CD14-positive monocyte (primary cell): Measurements from ENCODE around the gene NELL1. TPM values are rescaled to one million over a fixed set of nuclear protein-coding genes. Genes with fewer than 3 reads are reported as not detected.

Source experiments
- DNase-seq, 3 donors: peaks; one replicate each; pipeline ENCODE4 v3.0.0-alpha.2; 2011 to 2022
- H2AFZ ChIP-seq: 2 replicates; pipeline ENCODE4 v1.6.0; 2012; ENCODE audit warnings: mild to moderate bottlenecking, low read depth, low read length, inconsistent platforms; ENCODE audit not compliant: insufficient read depth, poor library complexity, severe bottlenecking
- H3K27ac ChIP-seq, 2 donors: 1 replicate in 1 of 2; 2 replicates in 1 of 2; pipeline ENCODE4 v1.5.1; 2012 to 2013; ENCODE audit warnings: low read length in 2 of 2, control low read depth in 1 of 2, inconsistent platforms in 1 of 2, low read depth in 1 of 2, mild to moderate bottlenecking in 1 of 2
- H3K27me3 ChIP-seq, 2 donors: one replicate each; pipeline versions ENCODE4 v1.6.0 to v1.6.1; 2011 to 2013; ENCODE audit warnings: low read length in 2 of 2; ENCODE audit not compliant: control insufficient read depth in 2 of 2, insufficient read depth in 2 of 2
- H3K36me3 ChIP-seq, 2 donors: replicated peaks in 1 of 2; 1 replicate in 1 of 2; 2 replicates in 1 of 2; pipeline versions ENCODE4 v1.5.1 to v1.6.1; 2012 to 2013; ENCODE audit warnings: low read length in 2 of 2, control low read depth in 1 of 2, inconsistent platforms in 1 of 2, mild to moderate bottlenecking in 1 of 2; ENCODE audit not compliant: insufficient read depth in 2 of 2, control insufficient read depth in 1 of 2
- H3K4me1 ChIP-seq, 2 donors: 1 replicate in 1 of 2; 2 replicates in 1 of 2; pipeline versions ENCODE4 v1.5.1 to v1.6.1; 2012 to 2013; ENCODE audit warnings: low read length in 2 of 2, control low read depth in 1 of 2, inconsistent platforms in 1 of 2, mild to moderate bottlenecking in 1 of 2, moderate library complexity in 1 of 2; ENCODE audit not compliant: insufficient read depth in 2 of 2, control insufficient read depth in 1 of 2
- H3K4me2 ChIP-seq: replicated peaks from 2 replicates; pipeline ENCODE3; 2012; ENCODE audit warnings: low read length, moderate library complexity, mild to moderate bottlenecking; ENCODE audit not compliant: poor library complexity, severe bottlenecking; ENCODE audit errors: extremely low read depth
- H3K4me3 ChIP-seq, 3 experiments: fragments of 200-600 bp in 1 of 3; sonication (generic) in 1 of 3; replicated peaks in 1 of 3; 1 replicate in 2 of 3; 2 replicates in 1 of 3; pipeline ENCODE4 v1.5.1; 2011 to 2013; ENCODE audit warnings: low read length in 3 of 3, mild to moderate bottlenecking in 3 of 3, control low read depth in 2 of 3, low read depth in 2 of 3, inconsistent platforms in 1 of 3, moderate library complexity in 1 of 3
- H3K79me2 ChIP-seq: 2 replicates; pipeline ENCODE4 v1.6.0; 2012; ENCODE audit warnings: mild to moderate bottlenecking, control low read depth, inconsistent platforms, low read length, moderate library complexity; ENCODE audit not compliant: insufficient read depth
- H3K9ac ChIP-seq: 2 replicates; pipeline ENCODE4 v1.6.0; 2017; ENCODE audit warnings: low read length, mild to moderate bottlenecking; ENCODE audit not compliant: insufficient read depth, poor library complexity, severe bottlenecking
- H3K9me3 ChIP-seq, 2 donors: replicated peaks in 1 of 2; 1 replicate in 1 of 2; 2 replicates in 1 of 2; pipeline versions ENCODE4 v1.5.1 to v1.6.1; 2012 to 2013; ENCODE audit warnings: low read length in 2 of 2, control low read depth in 1 of 2; ENCODE audit not compliant: control insufficient read depth in 1 of 2, insufficient read depth in 1 of 2
- H4K20me1 ChIP-seq: 2 replicates; pipeline ENCODE4 v1.6.0; 2012; ENCODE audit warnings: mild to moderate bottlenecking, low read length, control low read depth, moderate library complexity; ENCODE audit not compliant: insufficient read depth
- H3K27ac Mint-ChIP-seq, 7 donors: one replicate each; pipeline ENCODE4 v1.8.0; 2020; ENCODE audit warnings: mild to moderate bottlenecking in 7 of 7, mixed read lengths in 7 of 7, moderate library complexity in 6 of 7, inconsistent platforms in 2 of 7
- H3K27me3 Mint-ChIP-seq, 3 donors: one replicate each; pipeline ENCODE4 v1.8.0; 2021 to 2022; ENCODE audit warnings: low read depth in 3 of 3, mild to moderate bottlenecking in 3 of 3, mixed read lengths in 3 of 3, moderate library complexity in 3 of 3, inconsistent platforms in 1 of 3
- H3K36me3 Mint-ChIP-seq, 2 donors: one replicate each; pipeline ENCODE4 v1.8.0; 2020; ENCODE audit warnings: mixed read lengths in 2 of 2, inconsistent platforms in 1 of 2, mild to moderate bottlenecking in 1 of 2
- H3K4me1 Mint-ChIP-seq: one replicate; pipeline ENCODE4 v1.8.0; 2020; ENCODE audit warnings: mild to moderate bottlenecking, mixed read lengths
- H3K4me3 Mint-ChIP-seq, 2 donors: one replicate each; pipeline ENCODE4 v1.8.0; 2020; ENCODE audit warnings: mild to moderate bottlenecking in 2 of 2, mixed read lengths in 2 of 2, moderate library complexity in 1 of 2
- H3K9me3 Mint-ChIP-seq, 7 donors: one replicate each; pipeline ENCODE4 v1.8.0; 2020 to 2022; ENCODE audit warnings: mixed read lengths in 7 of 7, mild to moderate bottlenecking in 6 of 7, moderate library complexity in 6 of 7, inconsistent platforms in 2 of 7
- CTCF ChIP-seq: fragments of 200-600 bp; IDR thresholded peaks from one replicate; pipeline ENCODE4 v1.8.0; 2022; ENCODE audit warnings: antibody characterized with exemption, mild to moderate bottlenecking
- WGBS: methylation state at CpG from one replicate; pipeline ENCODE4 v1.1.5; 2013; ENCODE audit warnings: missing lambda C conversion rate; ENCODE audit not compliant: insufficient coverage; 5-methylcytosine and 5-hydroxymethylcytosine counted together
- intact Hi-C, 2 donors: fragments of 100-400 bp; cut with micrococcal nuclease; formaldehyde crosslinking; loops; one replicate each; pipeline versions ENCODE4 v1.15.0 to v1.15.1; 2023
- polyA plus RNA-seq, 3 donors: library from polyadenylated mRNA; depleted of rRNA in 1 of 3; unstranded in 2 of 3; stranded (reverse) in 1 of 3; fragments of 300-500 nt in 2 of 3; fragments of >200 nt in 1 of 3; fragmentation: Illumina TruSeq in 2 of 3; gene quantifications; 1 replicate in 2 of 3; 2 replicates in 1 of 3; pipeline ENCODE4 v1.2.3, GENCODE V29; 2012 to 2021

Gene NELL1
- polyA plus RNA-seq, 3 donors, result not detected

- no peak overlapping the region for H3K27ac Mint-ChIP-seq
- DNase-seq, result no peak
- Histone ChIP-seq H3K27me3 (no peaks in the 10 kb centered on the region), H3K27ac (no peak overlapping the region), H2AFZ (no peak overlapping the region), H4K20me1 (no peaks in the 10 kb centered on the region), H3K9ac (no peak overlapping the region), H3K4me1 (no peaks in the 10 kb centered on the region), H3K4me3 (no peak overlapping the region), H3K9me3 (no peaks in the 10 kb centered on the region), H3K79me2 (no peaks in the 10 kb centered on the region), H3K4me2 (no peak overlapping the region), H3K36me3 (no peaks in the 10 kb centered on the region)
- H3K9me3 Mint-ChIP-seq, result peaks cover 0 to 2% (median 0%) of the 10 kb centered on the region in 7 donors
- H3K36me3 Mint-ChIP-seq, result no peaks in the 10 kb centered on the region
- H3K4me3 Mint-ChIP-seq, result no peak overlapping the region
- intact Hi-C loops, result no loop called here
- no peaks in the 10 kb centered on the region for H3K27me3 Mint-ChIP-seq
- H3K4me1 Mint-ChIP-seq, result peaks cover 8% of the 10 kb centered on the region
- no CpG with 5 or more reads among the region's 2 CpGs for WGBS
- TF ChIP-seq CTCF, result no peak
These were observed 897.2 kb downstream of the NELL1 start for GRCh38 chr11:21566521-21567117.

- no CpG with 5 or more reads among the region's 3 CpGs for WGBS
- H3K9ac ChIP-seq, result no peak overlapping the region
- TF ChIP-seq CTCF, result no peak
- Mint-ChIP-seq H3K4me1 (peaks cover 8% of the 10 kb centered on the region), H3K4me3 (no peak overlapping the region), H3K27me3 (no peaks in the 10 kb centered on the region), H3K27ac (no peak overlapping the region), H3K36me3 (no peaks in the 10 kb centered on the region), H3K9me3 (peaks cover 0 to 2% (median 0%) of the 10 kb centered on the region in 7 donors)
- no peaks in the 10 kb centered on the region for H3K27me3 ChIP-seq
- intact Hi-C loops, result no loop called here
- no peaks in the 10 kb centered on the region for H3K4me1 ChIP-seq
- no peaks in the 10 kb centered on the region for H3K79me2 ChIP-seq
- H2AFZ ChIP-seq, result no peak overlapping the region
- H3K27ac ChIP-seq, result no peak overlapping the region
- no peaks in the 10 kb centered on the region for H3K9me3 ChIP-seq
- H3K36me3 ChIP-seq, result no peaks in the 10 kb centered on the region
- H3K4me2 ChIP-seq, result no peak overlapping the region
- no peaks in the 10 kb centered on the region for H4K20me1 ChIP-seq
- DNase-seq, result no peak
- H3K4me3 ChIP-seq, result no peak overlapping the region
These were observed 898.4 kb downstream of the NELL1 start for GRCh38 chr11:21567645-21568290.
